H9 (cell line): ENCODE data around the gene DNASE1L3. TPM values are rescaled to one million over a fixed set of nuclear protein-coding genes. Genes with fewer than 3 reads are reported as not detected.

Experiments used
- DNase-seq: peaks from one replicate; pipeline ENCODE4 v3.0.0-alpha.2; 2017
- H2AFZ ChIP-seq: one replicate; pipeline ENCODE4 v1.6.1; 2013; ENCODE audit warnings: mild to moderate bottlenecking, low read length, control low read depth, moderate library complexity
- H2AK5ac ChIP-seq: 2 replicates; pipeline ENCODE4 v1.6.1; 2013; ENCODE audit warnings: low read length, control low read depth, mixed read lengths; ENCODE audit not compliant: insufficient read length
- H2BK120ac ChIP-seq: one replicate; pipeline ENCODE4 v1.6.1; 2013; ENCODE audit warnings: low read depth, mild to moderate bottlenecking, low read length, control low read depth, inconsistent platforms; ENCODE audit not compliant: poor library complexity, severe bottlenecking
- H2BK12ac ChIP-seq: 2 replicates; pipeline ENCODE4 v1.6.1; 2013; ENCODE audit warnings: low read length, control low read depth, mixed read lengths, low read depth; ENCODE audit not compliant: insufficient read length
- H2BK15ac ChIP-seq: 2 replicates; pipeline ENCODE4 v1.6.1; 2013; ENCODE audit warnings: low read depth, low read length, control low read depth
- H2BK20ac ChIP-seq: one replicate; pipeline ENCODE4 v1.6.1; 2013; ENCODE audit warnings: low read depth, mild to moderate bottlenecking, low read length, control low read depth, inconsistent platforms; ENCODE audit not compliant: poor library complexity, severe bottlenecking
- H2BK5ac ChIP-seq: 2 replicates; pipeline ENCODE4 v1.6.1; 2013; ENCODE audit warnings: low read length, control low read depth, mixed read lengths; ENCODE audit not compliant: insufficient read length
- H3K14ac ChIP-seq: 2 replicates; pipeline ENCODE4 v1.6.1; 2013; ENCODE audit warnings: low read length, control low read depth; ENCODE audit not compliant: insufficient read depth
- H3K18ac ChIP-seq: 2 replicates; pipeline ENCODE4 v1.6.1; 2013; ENCODE audit warnings: low read depth, mild to moderate bottlenecking, mixed read lengths, low read length, control low read depth; ENCODE audit not compliant: insufficient read length
- H3K23ac ChIP-seq: 2 replicates; pipeline ENCODE4 v1.6.1; 2013; ENCODE audit warnings: low read length, control low read depth, mixed read lengths, low read depth; ENCODE audit not compliant: insufficient read length
- H3K23me2 ChIP-seq: 2 replicates; pipeline ENCODE4 v1.6.1; 2013; ENCODE audit warnings: low read depth, mild to moderate bottlenecking, mixed read lengths, low read length, control low read depth; ENCODE audit not compliant: insufficient read length, poor library complexity, severe bottlenecking
- H3K27ac ChIP-seq: 2 replicates; pipeline ENCODE4 v1.5.1; 2013; ENCODE audit warnings: low read length, control low read depth, mixed read lengths, low read depth; ENCODE audit not compliant: insufficient read length
- H3K27me3 ChIP-seq: 2 replicates; pipeline ENCODE4 v1.6.1; 2013; ENCODE audit warnings: low read length, control low read depth, inconsistent platforms; ENCODE audit not compliant: insufficient read depth
- H3K4ac ChIP-seq: 2 replicates; pipeline ENCODE4 v1.6.1; 2013; ENCODE audit warnings: low read depth, mild to moderate bottlenecking, control low read depth, inconsistent platforms, low read length, moderate library complexity
- H3K4me1 ChIP-seq: 2 replicates; pipeline ENCODE4 v1.6.1; 2013; ENCODE audit warnings: low read length, control low read depth, inconsistent platforms; ENCODE audit not compliant: insufficient read depth
- H3K4me2 ChIP-seq: 2 replicates; pipeline ENCODE4 v1.6.1; 2013; ENCODE audit warnings: low read length, control low read depth, mixed read lengths; ENCODE audit not compliant: insufficient read length, insufficient read depth
- H3K56ac ChIP-seq: 2 replicates; pipeline ENCODE4 v1.6.1; 2013; ENCODE audit warnings: low read depth, mild to moderate bottlenecking, mixed read lengths, low read length, control low read depth; ENCODE audit not compliant: insufficient read length
- H3K79me1 ChIP-seq: 2 replicates; pipeline ENCODE4 v1.6.1; 2013; ENCODE audit warnings: low read depth, mild to moderate bottlenecking, moderate library complexity, low read length, control low read depth, inconsistent platforms; ENCODE audit not compliant: insufficient read depth, poor library complexity, severe bottlenecking
- H3K79me2 ChIP-seq: 2 replicates; pipeline ENCODE4 v1.6.1; 2013; ENCODE audit warnings: low read length, control low read depth, inconsistent platforms; ENCODE audit not compliant: insufficient read depth
- H3K9ac ChIP-seq: 2 replicates; pipeline ENCODE4 v1.6.1; 2013; ENCODE audit warnings: low read length, control low read depth, mixed read lengths; ENCODE audit not compliant: insufficient read length; ENCODE audit errors: extremely low read depth
- H3K9me3 ChIP-seq: one replicate; pipeline ENCODE4 v1.6.1; 2013; ENCODE audit warnings: low read depth, low read length, inconsistent platforms; ENCODE audit not compliant: control insufficient read depth
- H3T11ph ChIP-seq: one replicate; pipeline ENCODE4 v1.6.1; 2013; ENCODE audit warnings: mild to moderate bottlenecking, low read length, control low read depth, inconsistent platforms
- H4K20me1 ChIP-seq: one replicate; pipeline ENCODE4 v1.6.1; 2013; ENCODE audit not compliant: control insufficient read depth, insufficient read length, insufficient read depth
- H4K5ac ChIP-seq: 2 replicates; pipeline ENCODE4 v1.6.1; 2013; ENCODE audit warnings: low read depth, mild to moderate bottlenecking, mixed read lengths, low read length, control low read depth; ENCODE audit not compliant: insufficient read length
- H4K8ac ChIP-seq: replicated peaks from 2 replicates; pipeline ENCODE4 v1.6.1; 2013; ENCODE audit warnings: low read length, control low read depth, mixed read lengths, low read depth; ENCODE audit not compliant: insufficient read length
- H4K91ac ChIP-seq: 2 replicates; pipeline ENCODE4 v1.6.1; 2013; ENCODE audit warnings: low read depth, mild to moderate bottlenecking, moderate library complexity, mixed read lengths, low read length, control low read depth; ENCODE audit not compliant: insufficient read length
- H3K27ac Mint-ChIP-seq, 3 experiments: 2 replicates in 2 of 3; 3 replicates in 1 of 3; pipeline ENCODE4 v1.8.0; 2020 to 2021; ENCODE audit warnings: mixed read lengths in 3 of 3, mild to moderate bottlenecking in 1 of 3, moderate library complexity in 1 of 3
- H3K27me3 Mint-ChIP-seq: 2 replicates; pipeline ENCODE4 v1.8.0; 2021; ENCODE audit warnings: low read depth, mild to moderate bottlenecking, moderate library complexity, mixed read lengths
- H3K36me3 Mint-ChIP-seq, 3 experiments: 2 replicates in 2 of 3; 3 replicates in 1 of 3; pipeline ENCODE4 v1.8.0; 2020 to 2021; ENCODE audit warnings: low read depth in 3 of 3, mixed read lengths in 3 of 3; ENCODE audit not compliant: insufficient read depth in 1 of 3
- H3K4me1 Mint-ChIP-seq, 2 experiments: 2 replicates each; pipeline ENCODE4 v1.8.0; 2020; ENCODE audit warnings: mixed read lengths in 2 of 2
- H3K4me3 Mint-ChIP-seq, 2 experiments: 2 replicates in 1 of 2; 3 replicates in 1 of 2; pipeline ENCODE4 v1.8.0; 2020 to 2021; ENCODE audit warnings: mild to moderate bottlenecking in 2 of 2, mixed read lengths in 2 of 2, moderate library complexity in 1 of 2
- H3K9me3 Mint-ChIP-seq, 2 experiments: 2 replicates in 1 of 2; 3 replicates in 1 of 2; pipeline ENCODE4 v1.8.0; 2020; ENCODE audit warnings: mild to moderate bottlenecking in 2 of 2, mixed read lengths in 2 of 2, moderate library complexity in 1 of 2
- CTCF ChIP-seq: fragments of 200-600 bp; sonication (generic); conservative IDR thresholded peaks from 3 replicates; pipeline ENCODE4 v1.8.0; 2021; ENCODE audit warnings: antibody characterized with exemption, mild to moderate bottlenecking
- WGBS: extraction: QIAGEN DNeasy Blood & Tissue Kit; methylation state at CpG from one replicate; pipeline ENCODE4 v1.1.7; 2013; ENCODE audit warnings: missing lambda C conversion rate, low lambda C conversion rate, mixed read lengths; ENCODE audit not compliant: insufficient read length; ENCODE audit errors: extremely low coverage; 5-methylcytosine and 5-hydroxymethylcytosine counted together
- total RNA-seq: library from RNA; stranded (reverse); gene quantifications from 2 replicates; pipeline ENCODE4 v1.2.1, GENCODE V29; 2021

The DNASE1L3 gene
- total RNA-seq, 1 experiment from 2014 or later = not detected

GRCh38 chr3:58155838-58156237, 54.9 kb downstream of the DNASE1L3 start:
- H3K23ac ChIP-seq = no peak overlapping the region
- Mint-ChIP-seq H3K36me3 (peaks cover 12 to 70% (median 62%) of the 10 kb centered on the region in 3 experiments; a peak in 6 of 7 replicates), H3K27me3 (no peaks in the 10 kb centered on the region), H3K27ac (no peak overlapping the region), H3K4me3 (no peak overlapping the region), H3K4me1 (no peaks in the 10 kb centered on the region; a peak in 1 of 4 replicates), H3K9me3 (no peaks in the 10 kb centered on the region)
- H2AK5ac ChIP-seq = no peak overlapping the region
- no peak overlapping the region for H3K9ac ChIP-seq
- no peak overlapping the region for H2BK15ac ChIP-seq
- no peak overlapping the region for H2BK5ac ChIP-seq
- no peak overlapping the region for H2AFZ ChIP-seq
- H3K27ac ChIP-seq = no peak overlapping the region
- H4K5ac ChIP-seq = no peak overlapping the region
- no peak overlapping the region for H4K8ac ChIP-seq
- no peak for TF ChIP-seq CTCF
- H3K79me1 ChIP-seq = no peaks in the 10 kb centered on the region
- H3T11ph ChIP-seq = no peak overlapping the region
- H3K4me1 ChIP-seq = no peaks in the 10 kb centered on the region
- no peak overlapping the region for H2BK20ac ChIP-seq
- no peak overlapping the region for H3K4me2 ChIP-seq
- H3K9me3 ChIP-seq = no peaks in the 10 kb centered on the region
- H3K14ac ChIP-seq = no peak overlapping the region
- H4K20me1 ChIP-seq = no peaks in the 10 kb centered on the region
- no peaks in the 10 kb centered on the region for H3K27me3 ChIP-seq
- H3K4ac ChIP-seq = no peak overlapping the region
- no peak overlapping the region for H2BK120ac ChIP-seq
- H3K79me2 ChIP-seq = no peaks in the 10 kb centered on the region
- WGBS = no CpG with 5 or more reads among the region's 10 CpGs
- DNase-seq = no peak
- H3K23me2 ChIP-seq = no peaks in the 10 kb centered on the region
- no peak overlapping the region for H3K56ac ChIP-seq
- no peak overlapping the region for H3K18ac ChIP-seq
- H4K91ac ChIP-seq = no peak overlapping the region
- H2BK12ac ChIP-seq = no peak overlapping the region
